HepG2 (cell line): ENCODE measurements around the gene STEAP3. TPM values are rescaled to one million over a fixed set of nuclear protein-coding genes. Genes with fewer than 3 reads are reported as not detected.

ENCODE experiments used
- ATAC-seq: fragments of 200-7000 bp; cut with Tn5 transposase; 3 replicates; pipeline ENCODE4 v1.9.1; 2020; ENCODE audit warnings: mild to moderate bottlenecking, moderate library complexity
- BruUV-seq: library from RNA; stranded (reverse); fragments of 400-500 nt; replicated peaks from 2 replicates; lab custom pipeline; 2021; lab: Mats Ljungman, UMichigan
- CTCF ChIA-PET: fragments of 300-600 bp; formaldehyde crosslinking; extraction: SDS; loops from one replicate; lab custom pipeline; 2021; ENCODE audit warnings: low total read pairs, inconsistent platforms, low intra/inter-chr PET ratio; lab: Yijun Ruan, JAX
- POLR2A ChIA-PET: fragments of 350-600 bp; sonication (Branson Sonifier 250); formaldehyde crosslinking; loops from one replicate; lab custom pipeline; 2020; ENCODE audit warnings: antibody characterized with exemption, inconsistent platforms; lab: Yijun Ruan, JAX
- DNase-seq: peaks from one replicate; pipeline ENCODE4 v3.0.0-alpha.2; 2015; ENCODE audit warnings: low spot score
- FAIRE-seq: peaks from 3 replicates; lab custom pipeline; 2011; peaks lifted over from hg19 to GRCh38; lab: Jason Lieb, UNC
- H2AFZ ChIP-seq: one replicate; pipeline ENCODE4 v1.6.1; 2011; ENCODE audit warnings: low read length, inconsistent platforms
- H3K27ac ChIP-seq: fragments of 300-600 bp; 3 replicates; pipeline ENCODE4 v1.8.0; 2011; ENCODE audit warnings: mixed run types, mild to moderate bottlenecking, mixed read lengths, low read length, inconsistent platforms; ENCODE audit not compliant: insufficient read depth; ENCODE audit errors: extremely low read length
- H3K27me3 ChIP-seq, 2 experiments: fragments of 200-600 bp in 1 of 2; 2 replicates in 1 of 2; 3 replicates in 1 of 2; pipeline versions ENCODE4 v1.6.0 to v1.8.0; 2011; ENCODE audit warnings: low read length in 2 of 2, mild to moderate bottlenecking in 2 of 2, moderate library complexity in 2 of 2, inconsistent platforms in 1 of 2; ENCODE audit not compliant: insufficient read depth in 2 of 2, control insufficient read depth in 1 of 2
- H3K36me3 ChIP-seq, 2 experiments: fragments of 200-600 bp in 1 of 2; replicated peaks in 1 of 2; 2 replicates in 1 of 2; 3 replicates in 1 of 2; pipeline versions ENCODE4 v1.5.1 to v1.8.0; 2011; ENCODE audit warnings: low read length in 2 of 2, inconsistent platforms in 1 of 2; ENCODE audit not compliant: insufficient read depth in 2 of 2, control insufficient read depth in 1 of 2
- H3K4me1 ChIP-seq: 2 replicates; pipeline ENCODE4 v1.5.1; 2012; ENCODE audit warnings: low read length, inconsistent platforms; ENCODE audit not compliant: insufficient read depth
- H3K4me2 ChIP-seq: 2 replicates; pipeline ENCODE4 v1.6.0; 2011; ENCODE audit warnings: low read depth, low read length, inconsistent platforms
- H3K4me3 ChIP-seq, 3 experiments: fragments of 200-600 bp in 1 of 3; sonication (generic), shearing (Covaris generic) in 1 of 3; replicated peaks in 1 of 3; 2 replicates each; pipeline ENCODE4 v1.5.1; 2011 to 2016; ENCODE audit warnings: low read length in 3 of 3, inconsistent platforms in 2 of 3, low read depth in 2 of 3, mild to moderate bottlenecking in 2 of 3, control low read depth in 1 of 3, mixed read lengths in 1 of 3; ENCODE audit not compliant: insufficient read depth in 1 of 3
- H3K79me2 ChIP-seq: one replicate; pipeline ENCODE4 v1.6.1; 2011; ENCODE audit warnings: low read length, inconsistent platforms; ENCODE audit not compliant: insufficient read depth
- H3K9ac ChIP-seq: 2 replicates; pipeline ENCODE4 v1.6.0; 2011; ENCODE audit warnings: mild to moderate bottlenecking, low read depth, low read length, inconsistent platforms; ENCODE audit not compliant: insufficient read depth
- H3K9me3 ChIP-seq: 2 replicates; pipeline ENCODE4 v1.5.1; 2012; ENCODE audit warnings: mild to moderate bottlenecking, low read length
- H4K20me1 ChIP-seq: 2 replicates; pipeline ENCODE4 v1.6.0; 2011; ENCODE audit warnings: inconsistent platforms, mild to moderate bottlenecking, low read length, moderate library complexity; ENCODE audit not compliant: insufficient read depth
- CC2D1A ChIP-seq: sonication (generic); formaldehyde crosslinking; IDR thresholded peaks from 2 replicates; pipeline ENCODE4 v1.8.1; 2023; ENCODE audit warnings: mild to moderate bottlenecking, missing genetic modification reagents
- NFE2 ChIP-seq: sonication (generic); formaldehyde crosslinking; IDR thresholded peaks from 2 replicates; pipeline ENCODE4 v1.4.0; 2020; ENCODE audit warnings: missing genetic modification reagents
- RORA ChIP-seq: sonication (generic); formaldehyde crosslinking; IDR thresholded peaks from 2 replicates; pipeline ENCODE4 v1.5.0; 2020; ENCODE audit warnings: mild to moderate bottlenecking, missing genetic modification reagents, moderate library complexity
- SRSF1 ChIP-seq: fragments of 200-400 bp; formaldehyde crosslinking; optimal IDR thresholded peaks from 2 replicates; pipeline ENCODE3; 2017; ENCODE audit warnings: mild to moderate bottlenecking, low read depth, low read length, moderate library complexity
- TCF7 ChIP-seq: sonication (generic); IDR thresholded peaks from 2 replicates; pipeline ENCODE4 v1.6.1; 2016; ENCODE audit warnings: antibody characterized with exemption, low read depth
- ZBTB7A ChIP-seq: sonication (generic); formaldehyde crosslinking; IDR thresholded peaks from 2 replicates; pipeline ENCODE4 v1.8.0; 2022; ENCODE audit warnings: mild to moderate bottlenecking, missing genetic modification reagents
- ZFP1 ChIP-seq: IDR thresholded peaks from 2 replicates; pipeline ENCODE4 v1.6.1; 2016
- ZNF10 ChIP-seq: sonication (generic); formaldehyde crosslinking; IDR thresholded peaks from 2 replicates; pipeline ENCODE4 v1.4.0; 2020; ENCODE audit warnings: mild to moderate bottlenecking, low read depth, missing genetic modification reagents, borderline replicate concordance
- ZNF484 ChIP-seq: sonication (generic); formaldehyde crosslinking; IDR thresholded peaks from 2 replicates; pipeline ENCODE4 v1.5.1; 2020; ENCODE audit warnings: mild to moderate bottlenecking, low read depth, missing genetic modification reagents, borderline replicate concordance
- ZNF737 ChIP-seq: sonication (generic); formaldehyde crosslinking; IDR thresholded peaks from 2 replicates; pipeline ENCODE4 v1.5.0; 2020; ENCODE audit warnings: missing genetic modification reagents, mild to moderate bottlenecking, borderline replicate concordance
- ZNF839 ChIP-seq: sonication (generic); formaldehyde crosslinking; IDR thresholded peaks from 2 replicates; pipeline ENCODE4 v1.4.0; 2020; ENCODE audit warnings: missing genetic modification reagents, mild to moderate bottlenecking, borderline replicate concordance
- WGBS: methylation state at CpG from one replicate; pipeline ENCODE4 v1.1.6; 2017; ENCODE audit warnings: low lambda C conversion rate; 5-methylcytosine and 5-hydroxymethylcytosine counted together
- in situ Hi-C: cut with HindIII; loops from 2 replicates; pipeline ENCODE4 v1.10.0; 2017; ENCODE audit warnings: low pct_unique_long_range_greater_than_20kb; ENCODE audit not compliant: extremely low pct_ligation_motif_present
- intact Hi-C: fragments of 100-400 bp; cut with micrococcal nuclease; formaldehyde crosslinking; loops from one replicate; pipeline ENCODE4 v1.10.0; 2022; ENCODE audit not compliant: unreplicated experiment
- polyA plus RNA-seq, 8 experiments: library from polyadenylated mRNA; depleted of rRNA in 3 of 8; stranded (reverse) in 7 of 8; unstranded in 1 of 8; fragments of >200 nt; fragmentation: Illumina TruSeq in 4 of 8; extraction: Trizol in 4 of 8; gene quantifications; 2 replicates each; pipeline versions ENCODE4 v1.2.1 to v1.2.3, GENCODE V29; 2011 to 2016; ENCODE audit warnings: low read depth in 4 of 8, missing spikeins in 1 of 8, mixed read lengths in 1 of 8; ENCODE audit not compliant: insufficient read depth in 1 of 8
- total RNA-seq, 5 experiments: library from RNA; depleted of rRNA; stranded (reverse); fragments of >200 nt; fragmentation: Illumina TruSeq; extraction: Trizol; gene quantifications; 2 replicates each; pipeline ENCODE4 v1.2.3, GENCODE V29; 2016; ENCODE audit warnings: low read depth in 1 of 5
- TF ChIP-seq, protein P1 (sequence below): sonication (generic); formaldehyde crosslinking; IDR thresholded peaks from 2 replicates; pipeline ENCODE4 v1.4.0; 2020; ENCODE audit warnings: missing genetic modification reagents
- TF ChIP-seq, protein P2 (sequence below), 2 experiments: IDR thresholded peaks; 2 replicates each; pipeline ENCODE4 v1.6.1; 2011 to 2012; ENCODE audit warnings: low read length in 2 of 2, borderline replicate concordance in 1 of 2, low read depth in 1 of 2, mild to moderate bottlenecking in 1 of 2, moderate library complexity in 1 of 2

Gene STEAP3
- total and polyA plus RNA-seq, 2 of the 13 experiments (the other 11 are each of a cell fraction or from before 2014, with no cell fraction given): 7.3 to 21.1 TPM

DNA sequence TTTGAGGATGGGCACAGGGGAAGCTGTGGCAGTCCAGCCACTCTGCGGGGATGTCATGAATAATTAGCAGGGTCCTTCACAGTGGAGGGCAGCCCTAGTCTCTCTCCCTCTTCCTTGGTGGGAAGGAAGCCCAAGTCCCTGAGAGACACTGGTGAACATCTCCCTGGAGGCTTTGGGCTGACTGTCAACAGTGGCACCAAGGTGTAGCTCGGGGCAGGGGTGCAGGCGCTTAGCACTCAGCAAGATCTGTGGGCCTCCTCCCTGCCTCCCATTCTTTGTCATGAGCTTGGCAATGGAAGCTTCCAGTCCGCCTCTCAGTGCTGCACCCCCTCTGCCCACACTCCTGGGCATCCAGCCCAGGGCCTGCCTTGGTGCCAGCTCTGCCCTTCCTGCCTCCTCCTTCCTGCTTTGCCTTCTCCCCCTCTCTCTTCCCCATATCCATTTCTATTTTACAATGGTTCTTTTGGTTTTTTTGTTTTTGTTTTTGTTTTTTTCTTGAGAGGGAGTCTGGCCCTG, 59.4 kb downstream of the STEAP3 start:
- H3K27me3 ChIP-seq: peaks cover 0 to 21% of the 10 kb centered on the region in 2 experiments; a peak in 3 of 5 replicates
- H3K9ac ChIP-seq: no peak overlapping the region
- TF ChIP-seq TCF7 (no peak), CC2D1A (CRISPR knock-in tag) (no peak), ZNF10 (CRISPR knock-in tag) (no peak), ZNF484 (CRISPR knock-in tag) (no peak), RORA (no peak), ZNF839 (CRISPR knock-in tag) (no peak), SRSF1 (no peak), ZBTB7A (CRISPR knock-in tag) (no peak), NFE2 (CRISPR knock-in tag) (no peak), ZFP1 (CRISPR knock-in tag) (no peak), ZNF737 (CRISPR knock-in tag) (no peak)
- TF ChIP-seq, protein P1, sequence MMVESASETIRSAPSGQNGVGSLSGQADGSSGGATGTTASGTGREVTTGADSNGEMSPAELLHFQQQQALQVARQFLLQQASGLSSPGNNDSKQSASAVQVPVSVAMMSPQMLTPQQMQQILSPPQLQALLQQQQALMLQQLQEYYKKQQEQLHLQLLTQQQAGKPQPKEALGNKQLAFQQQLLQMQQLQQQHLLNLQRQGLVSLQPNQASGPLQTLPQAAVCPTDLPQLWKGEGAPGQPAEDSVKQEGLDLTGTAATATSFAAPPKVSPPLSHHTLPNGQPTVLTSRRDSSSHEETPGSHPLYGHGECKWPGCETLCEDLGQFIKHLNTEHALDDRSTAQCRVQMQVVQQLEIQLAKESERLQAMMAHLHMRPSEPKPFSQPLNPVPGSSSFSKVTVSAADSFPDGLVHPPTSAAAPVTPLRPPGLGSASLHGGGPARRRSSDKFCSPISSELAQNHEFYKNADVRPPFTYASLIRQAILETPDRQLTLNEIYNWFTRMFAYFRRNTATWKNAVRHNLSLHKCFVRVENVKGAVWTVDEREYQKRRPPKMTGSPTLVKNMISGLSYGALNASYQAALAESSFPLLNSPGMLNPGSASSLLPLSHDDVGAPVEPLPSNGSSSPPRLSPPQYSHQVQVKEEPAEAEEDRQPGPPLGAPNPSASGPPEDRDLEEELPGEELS: no peak
- TF ChIP-seq, protein P2, sequence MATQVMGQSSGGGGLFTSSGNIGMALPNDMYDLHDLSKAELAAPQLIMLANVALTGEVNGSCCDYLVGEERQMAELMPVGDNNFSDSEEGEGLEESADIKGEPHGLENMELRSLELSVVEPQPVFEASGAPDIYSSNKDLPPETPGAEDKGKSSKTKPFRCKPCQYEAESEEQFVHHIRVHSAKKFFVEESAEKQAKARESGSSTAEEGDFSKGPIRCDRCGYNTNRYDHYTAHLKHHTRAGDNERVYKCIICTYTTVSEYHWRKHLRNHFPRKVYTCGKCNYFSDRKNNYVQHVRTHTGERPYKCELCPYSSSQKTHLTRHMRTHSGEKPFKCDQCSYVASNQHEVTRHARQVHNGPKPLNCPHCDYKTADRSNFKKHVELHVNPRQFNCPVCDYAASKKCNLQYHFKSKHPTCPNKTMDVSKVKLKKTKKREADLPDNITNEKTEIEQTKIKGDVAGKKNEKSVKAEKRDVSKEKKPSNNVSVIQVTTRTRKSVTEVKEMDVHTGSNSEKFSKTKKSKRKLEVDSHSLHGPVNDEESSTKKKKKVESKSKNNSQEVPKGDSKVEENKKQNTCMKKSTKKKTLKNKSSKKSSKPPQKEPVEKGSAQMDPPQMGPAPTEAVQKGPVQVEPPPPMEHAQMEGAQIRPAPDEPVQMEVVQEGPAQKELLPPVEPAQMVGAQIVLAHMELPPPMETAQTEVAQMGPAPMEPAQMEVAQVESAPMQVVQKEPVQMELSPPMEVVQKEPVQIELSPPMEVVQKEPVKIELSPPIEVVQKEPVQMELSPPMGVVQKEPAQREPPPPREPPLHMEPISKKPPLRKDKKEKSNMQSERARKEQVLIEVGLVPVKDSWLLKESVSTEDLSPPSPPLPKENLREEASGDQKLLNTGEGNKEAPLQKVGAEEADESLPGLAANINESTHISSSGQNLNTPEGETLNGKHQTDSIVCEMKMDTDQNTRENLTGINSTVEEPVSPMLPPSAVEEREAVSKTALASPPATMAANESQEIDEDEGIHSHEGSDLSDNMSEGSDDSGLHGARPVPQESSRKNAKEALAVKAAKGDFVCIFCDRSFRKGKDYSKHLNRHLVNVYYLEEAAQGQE (IDR thresholded peaks at IDR 0.05; ENCODE audit: borderline replicate concordance in 1 of 2, low read depth in 1 of 2, low read length in 2 of 2): no peak
- TF ChIP-seq, all 625 proteins: peak for 0
- Histone ChIP-seq H2AFZ (no peak overlapping the region), H4K20me1 (no peaks in the 10 kb centered on the region), H3K27ac (no peak overlapping the region), H3K4me3 (no peak overlapping the region), H3K4me2 (no peak overlapping the region), H3K79me2 (no peaks in the 10 kb centered on the region), H3K9me3 (no peaks in the 10 kb centered on the region), H3K36me3 (no peaks in the 10 kb centered on the region), H3K4me1 (no peaks in the 10 kb centered on the region)
- ATAC-seq (no peak), DNase-seq (no peak), FAIRE-seq (no peak)
- ChIA-PET CTCF (no interaction called here), POLR2A (interaction anchor here (1.1 kb wide), 1 partner anchor 60 kb away, joined by 3 read pairs; the partner anchor contains the start of gene STEAP3)
- in situ Hi-C loops (loop anchor here (10.0 kb wide), 1 partner anchor 268 kb away; no protein-coding TSS in a partner anchor), intact Hi-C loops (no loop called here)
- no TSS peak for BruUV-seq
- 77% methylated on average over 2 of the region's 4 CpGs for WGBS
